ENCODE measurements around the gene SLC41A1. TPM values are rescaled to one million over a fixed set of nuclear protein-coding genes. Genes with fewer than 3 reads are reported as not detected.

The SLC41A1 gene
- total and polyA plus RNA-seq, 2 experiments from 2014 or later, result 21.3 to 22.4 TPM

DNA sequence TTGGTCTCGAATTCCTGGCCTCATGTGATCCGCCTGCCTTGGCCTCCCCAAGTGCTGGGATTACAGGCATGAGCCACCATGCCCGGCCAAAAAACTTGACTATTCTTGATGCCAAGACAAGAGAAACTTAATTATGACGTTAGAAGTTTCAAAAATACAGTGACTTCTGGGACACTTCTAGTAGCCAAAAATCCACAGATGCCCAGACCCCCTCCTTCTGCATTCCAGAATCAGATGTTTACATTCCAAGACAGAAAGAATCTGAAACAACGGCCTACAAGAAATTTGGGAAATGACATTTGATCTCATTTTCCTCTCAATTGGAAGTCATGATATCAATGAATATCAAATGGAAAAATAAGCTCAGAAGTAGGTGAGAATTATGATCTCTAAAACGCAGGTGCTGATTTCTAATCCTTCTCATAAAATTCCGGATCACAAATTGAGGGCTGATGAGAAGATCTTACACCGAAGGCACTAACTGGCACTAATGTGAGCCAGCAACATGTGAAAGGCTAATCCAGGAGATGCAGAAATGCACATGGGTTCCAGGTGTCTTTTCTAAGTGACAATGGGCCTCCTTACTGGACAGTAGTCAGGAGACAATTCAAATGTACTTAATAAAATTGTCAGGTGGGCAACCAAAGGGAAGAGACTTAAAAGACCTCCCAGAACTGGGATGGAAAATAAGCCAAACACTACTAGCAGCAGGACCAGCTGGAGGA lies 43.2 kb downstream of the SLC41A1 start:
- no peaks in the 10 kb centered on the region for H3K27me3 ChIP-seq (replicated peaks; ENCODE audit: insufficient read depth)
- H3K36me3 ChIP-seq (ENCODE audit: low read depth), result no peaks in the 10 kb centered on the region
- no peaks in the 10 kb centered on the region for H3F3A ChIP-seq (ENCODE audit: insufficient read depth)
- in situ Hi-C loops (cut with MboI), result no loop called here
- H3K27ac ChIP-seq, result no peak overlapping the region
- no peak for TF ChIP-seq EZH2phosphoT487 (IDR thresholded peaks at IDR 0.05; ENCODE audit: insufficient read depth, low read depth)
- no peak for TF ChIP-seq EZH2 (IDR thresholded peaks at IDR 0.05; ENCODE audit: insufficient read depth, poor library complexity, severe bottlenecking)
- H3K4me2 ChIP-seq (ENCODE audit: unreplicated experiment), result peak overlapping the region; percentile 24
- H3K9me3 ChIP-seq (ENCODE audit: low read depth), result no peaks in the 10 kb centered on the region
- H4K20me1 ChIP-seq (ENCODE audit: insufficient read depth), result no peaks in the 10 kb centered on the region
- DNase-seq, result peak; percentile 10
- H3K4me3 ChIP-seq, result no peak overlapping the region
- H3K79me2 ChIP-seq (ENCODE audit: insufficient read depth), result no peaks in the 10 kb centered on the region
- no peak overlapping the region for H3K9ac ChIP-seq
- H3K4me1 ChIP-seq (ENCODE audit: insufficient read depth), result peaks cover 18% of the 10 kb centered on the region
- H3K9me2 ChIP-seq (ENCODE audit: insufficient read depth), result no peaks in the 10 kb centered on the region
- H2AFZ ChIP-seq, result peak overlapping the region; percentile 26; the same call in 1 of the 2 replicates
- 58 to 62% methylated on average over 8 of the region's 8 CpGs for WGBS, 2 experiments (ENCODE audit: low coverage in 1 of 2, low lambda C conversion rate in 2 of 2, missing lambda C conversion rate in 2 of 2)

DNA sequence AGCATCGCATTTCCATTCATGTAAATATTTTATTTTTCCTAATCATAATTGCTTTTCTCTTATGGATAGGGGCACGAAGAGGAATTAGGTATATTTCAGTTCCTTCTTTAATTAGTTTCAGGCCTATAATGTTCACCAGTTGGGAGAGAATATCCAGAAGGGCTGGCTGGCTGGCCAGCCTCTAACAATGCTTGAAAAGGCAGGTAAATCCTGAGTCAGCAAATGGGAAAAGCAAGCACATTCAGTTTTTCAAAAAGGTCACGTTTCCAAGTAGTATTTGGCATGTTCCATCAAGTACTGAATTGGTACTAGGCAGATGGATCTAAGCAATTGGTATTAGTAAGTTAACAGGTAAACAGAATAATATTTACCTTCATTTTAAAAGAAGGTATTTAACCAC lies 45.8 kb downstream of the SLC41A1 start:
- 80 to 85% methylated on average over 3 of the region's 3 CpGs for WGBS, 2 experiments (ENCODE audit: low coverage in 1 of 2, low lambda C conversion rate in 2 of 2, missing lambda C conversion rate in 2 of 2)

GRCh38 chr1:205766570-205766969 lies 46.4 kb downstream of the SLC41A1 start:
- in situ Hi-C loops (cut with MboI), result no loop called here
- no peak for DNase-seq
- Histone ChIP-seq H3K4me1 (ENCODE audit: insufficient read depth) (peaks cover 11% of the 10 kb centered on the region), H3K4me3 (no peak overlapping the region), H3K9me3 (ENCODE audit: low read depth) (no peaks in the 10 kb centered on the region), H3K79me2 (ENCODE audit: insufficient read depth) (no peaks in the 10 kb centered on the region), H2AFZ (no peak overlapping the region), H3F3A (ENCODE audit: insufficient read depth) (no peaks in the 10 kb centered on the region), H3K27me3 (replicated peaks; ENCODE audit: insufficient read depth) (no peaks in the 10 kb centered on the region), H3K9me2 (ENCODE audit: insufficient read depth) (no peaks in the 10 kb centered on the region), H3K36me3 (ENCODE audit: low read depth) (no peaks in the 10 kb centered on the region), H3K9ac (no peak overlapping the region), H3K4me2 (ENCODE audit: unreplicated experiment) (no peak overlapping the region), H4K20me1 (ENCODE audit: insufficient read depth) (no peaks in the 10 kb centered on the region), H3K27ac (no peak overlapping the region)
- WGBS, 2 experiments (ENCODE audit: low coverage in 1 of 2, low lambda C conversion rate in 2 of 2, missing lambda C conversion rate in 2 of 2), result 45 to 50% methylated on average over 3 of the region's 3 CpGs
- TF ChIP-seq EZH2 (IDR thresholded peaks at IDR 0.05; ENCODE audit: insufficient read depth, poor library complexity, severe bottlenecking) (no peak), EZH2phosphoT487 (IDR thresholded peaks at IDR 0.05; ENCODE audit: insufficient read depth, low read depth) (no peak)

More for the DNA sequence above, 45.8 kb downstream of the SLC41A1 start:
- TF ChIP-seq EZH2phosphoT487 (IDR thresholded peaks at IDR 0.05; ENCODE audit: insufficient read depth, low read depth), result no peak
- no peak for TF ChIP-seq EZH2 (IDR thresholded peaks at IDR 0.05; ENCODE audit: insufficient read depth, poor library complexity, severe bottlenecking)
- no peaks in the 10 kb centered on the region for H3K79me2 ChIP-seq (ENCODE audit: insufficient read depth)
- no peaks in the 10 kb centered on the region for H3K9me2 ChIP-seq (ENCODE audit: insufficient read depth)
- H3K4me3 ChIP-seq, result no peak overlapping the region
- H3K4me2 ChIP-seq (ENCODE audit: unreplicated experiment), result no peak overlapping the region
- no peak for DNase-seq
- no peaks in the 10 kb centered on the region for H4K20me1 ChIP-seq (ENCODE audit: insufficient read depth)
- H3K4me1 ChIP-seq (ENCODE audit: insufficient read depth), result peaks cover 11% of the 10 kb centered on the region
- H3K36me3 ChIP-seq (ENCODE audit: low read depth), result no peaks in the 10 kb centered on the region
- H3K27ac ChIP-seq, result no peak overlapping the region
- no peak overlapping the region for H2AFZ ChIP-seq
- in situ Hi-C loops (cut with MboI), result no loop called here
- H3K9me3 ChIP-seq (ENCODE audit: low read depth), result no peaks in the 10 kb centered on the region
- H3F3A ChIP-seq (ENCODE audit: insufficient read depth), result no peaks in the 10 kb centered on the region
- H3K27me3 ChIP-seq (replicated peaks; ENCODE audit: insufficient read depth), result no peaks in the 10 kb centered on the region
- H3K9ac ChIP-seq, result no peak overlapping the region

- H3K27me3 ChIP-seq (replicated peaks; ENCODE audit: insufficient read depth), result no peaks in the 10 kb centered on the region
- H3K9me3 ChIP-seq (ENCODE audit: low read depth), result no peaks in the 10 kb centered on the region
- in situ Hi-C loops (cut with MboI), result no loop called here
- peak; percentile 37 for DNase-seq
- H2AFZ ChIP-seq, result no peak overlapping the region
- no peaks in the 10 kb centered on the region for H3K36me3 ChIP-seq (ENCODE audit: low read depth)
- no peak overlapping the region for H3K27ac ChIP-seq
- TF ChIP-seq EZH2 (IDR thresholded peaks at IDR 0.05; ENCODE audit: insufficient read depth, poor library complexity, severe bottlenecking) (no peak), EZH2phosphoT487 (IDR thresholded peaks at IDR 0.05; ENCODE audit: insufficient read depth, low read depth) (no peak)
- H3F3A ChIP-seq (ENCODE audit: insufficient read depth), result no peaks in the 10 kb centered on the region
- no peak overlapping the region for H3K4me2 ChIP-seq (ENCODE audit: unreplicated experiment)
- peaks cover 11% of the 10 kb centered on the region for H3K4me1 ChIP-seq (ENCODE audit: insufficient read depth)
- H3K79me2 ChIP-seq (ENCODE audit: insufficient read depth), result no peaks in the 10 kb centered on the region
- H4K20me1 ChIP-seq (ENCODE audit: insufficient read depth), result no peaks in the 10 kb centered on the region
- 63 to 66% methylated on average over 5 of the region's 5 CpGs for WGBS, 2 experiments (ENCODE audit: low coverage in 1 of 2, low lambda C conversion rate in 2 of 2, missing lambda C conversion rate in 2 of 2)
- no peaks in the 10 kb centered on the region for H3K9me2 ChIP-seq (ENCODE audit: insufficient read depth)
- H3K9ac ChIP-seq, result no peak overlapping the region
- H3K4me3 ChIP-seq, result no peak overlapping the region
These were observed 47.0 kb downstream of the SLC41A1 start for GRCh38 chr1:205766038-205766437.

All from GM23248 (cell line).